ENCODE data around the gene SMPD1. TPM values are rescaled to one million over a fixed set of nuclear protein-coding genes. Genes with fewer than 3 reads are reported as not detected.

SMPD1 gene
- total and polyA plus RNA-seq, 9 of the 15 experiments (the other 6 are each of a cell fraction or from before 2014, with no cell fraction given), result 0.90 to 9.9 (median 5.2) TPM

- TF ChIP-seq DEAF1 (CRISPR knock-in tag; IDR thresholded peaks at IDR 0.05), result peak; percentile 64
- TF ChIP-seq CTBP1 (IDR thresholded peaks at IDR 0.05; ENCODE audit: borderline replicate concordance), result 0 out of 2 replicates have a peak, but pooled peaks have one; percentile 40
- peak; percentile 16; the same call in 1 of the 2 replicates for TF ChIP-seq SPI1 (IDR thresholded peaks at IDR 0.05; ENCODE audit: borderline replicate concordance, low read depth, low read length)
- peak; percentile 57; the same call in 1 of the 2 replicates for TF ChIP-seq REST (IDR thresholded peaks at IDR 0.05; ENCODE audit: borderline replicate concordance)
- no peak for TF ChIP-seq REST (CRISPR knock-in tag; IDR thresholded peaks at IDR 0.05; ENCODE audit: low read depth)
- TF ChIP-seq SFPQ (IDR thresholded peaks at IDR 0.05; ENCODE audit: low read depth, low read length), result no peak
- no peak for TF ChIP-seq ZNF445 (CRISPR knock-in tag; IDR thresholded peaks at IDR 0.05; ENCODE audit: low read depth)
- TF ChIP-seq CTCF (IDR thresholded peaks at IDR 0.05 in 2 of 3, conservative IDR thresholded peaks at IDR 0.05 in 1 of 3; ENCODE audit: insufficient read depth in 2 of 3, low read depth in 1 of 3, low read length in 3 of 3), result peak; percentile 93 to 97 (median 94)
- 0 out of 4 replicates have a peak, but pooled peaks of 1 of the 2 experiments have one; percentile 26 for TF ChIP-seq UBTF (IDR thresholded peaks at IDR 0.05; ENCODE audit: borderline replicate concordance in 1 of 2, low read depth in 2 of 2, low read length in 2 of 2)
Observed at GRCh38 chr11:6353367-6353987, 36.8 kb upstream of the SMPD1 start (continued).

All from K562 (cell line).